Liver (tissue), 9 donors: Measurements from ENCODE around the gene POLD3. TPM values are rescaled to one million over a fixed set of nuclear protein-coding genes. Genes with fewer than 3 reads are reported as not detected.

ENCODE experiments used
- DNase-seq: peaks from one replicate; pipeline ENCODE4 v3.0.0-alpha.2; 2017; ENCODE audit warnings: low spot score
- H3K27ac ChIP-seq, 2 donors: one replicate each; pipeline ENCODE4 v1.7.0; 2013; ENCODE audit warnings: inconsistent platforms in 2 of 2, low read length in 2 of 2, control low read depth in 1 of 2, low read depth in 1 of 2, mild to moderate bottlenecking in 1 of 2
- H3K27me3 ChIP-seq, 4 donors: one replicate each; pipeline versions ENCODE4 v1.6.1 to v1.7.0; 2013; ENCODE audit warnings: low read length in 3 of 4, inconsistent platforms in 1 of 4, mild to moderate bottlenecking in 1 of 4, moderate library complexity in 1 of 4; ENCODE audit not compliant: control insufficient read depth in 4 of 4, insufficient read depth in 4 of 4
- H3K36me3 ChIP-seq, 4 donors: one replicate each; pipeline versions ENCODE4 v1.6.1 to v1.7.0; 2013; ENCODE audit warnings: low read length in 3 of 4, mild to moderate bottlenecking in 3 of 4, low read depth in 1 of 4, moderate library complexity in 1 of 4; ENCODE audit not compliant: control insufficient read depth in 4 of 4, insufficient read depth in 3 of 4
- H3K4me1 ChIP-seq, 4 donors: one replicate each; pipeline versions ENCODE4 v1.6.1 to v1.7.0; 2013; ENCODE audit warnings: low read length in 3 of 4, mild to moderate bottlenecking in 3 of 4, moderate library complexity in 1 of 4; ENCODE audit not compliant: control insufficient read depth in 4 of 4, insufficient read depth in 4 of 4
- H3K4me3 ChIP-seq, 3 donors: one replicate each; pipeline versions ENCODE4 v1.6.1 to v1.7.0; 2013; ENCODE audit warnings: low read length in 3 of 3, control low read depth in 1 of 3, low read depth in 1 of 3, mild to moderate bottlenecking in 1 of 3
- H3K9ac ChIP-seq, 2 donors: one replicate each; pipeline ENCODE4 v1.7.0; 2013; ENCODE audit warnings: low read length in 2 of 2, mild to moderate bottlenecking in 2 of 2, moderate library complexity in 2 of 2, control low read depth in 1 of 2, low read depth in 1 of 2
- H3K9me3 ChIP-seq, 4 donors: one replicate each; pipeline versions ENCODE4 v1.6.1 to v1.7.0; 2013; ENCODE audit warnings: low read length in 3 of 4; ENCODE audit not compliant: control insufficient read depth in 4 of 4
- CTCF ChIP-seq: fragments of 150-350 bp; IDR thresholded peaks from 2 replicates; pipeline ENCODE4 v1.5.1; 2017; ENCODE audit warnings: improper control_type of control experiment, low read depth, low read length; ENCODE audit not compliant: missing input control
- EGR1 ChIP-seq, 2 donors: IDR thresholded peaks; 2 replicates each; pipeline ENCODE4 v1.6.1; 2016 to 2018; ENCODE audit warnings: antibody characterized with exemption in 2 of 2, low read depth in 2 of 2
- FOXA1 ChIP-seq: IDR thresholded peaks from 2 replicates; pipeline ENCODE4 v1.6.1; 2016; ENCODE audit warnings: antibody characterized with exemption
- FOXA2 ChIP-seq: IDR thresholded peaks from 2 replicates; pipeline ENCODE4 v1.6.1; 2016; ENCODE audit warnings: antibody characterized with exemption
- GABPA ChIP-seq, 2 donors: IDR thresholded peaks in 1 of 2; conservative IDR thresholded peaks in 1 of 2; 2 replicates each; pipeline ENCODE4 v1.6.1; 2016; ENCODE audit warnings: antibody characterized with exemption in 2 of 2, mild to moderate bottlenecking in 1 of 2, moderate library complexity in 1 of 2
- HNF4A ChIP-seq, 2 donors: conservative IDR thresholded peaks; 2 replicates each; pipeline ENCODE4 v1.6.1; 2016; ENCODE audit warnings: antibody characterized with exemption in 2 of 2, mild to moderate bottlenecking in 2 of 2
- HNF4G ChIP-seq: IDR thresholded peaks from 2 replicates; pipeline ENCODE4 v1.6.1; 2016; ENCODE audit warnings: antibody characterized with exemption
- JUND ChIP-seq, 2 donors: IDR thresholded peaks; 2 replicates each; pipeline ENCODE4 v1.6.1; 2016; ENCODE audit warnings: antibody characterized with exemption in 2 of 2
- MAX ChIP-seq: IDR thresholded peaks from 2 replicates; pipeline ENCODE4 v1.6.1; 2016; ENCODE audit warnings: antibody characterized with exemption
- NR2F2 ChIP-seq: IDR thresholded peaks from 2 replicates; pipeline ENCODE4 v1.6.1; 2016; ENCODE audit warnings: antibody characterized with exemption
- RAD21 ChIP-seq, 2 donors: IDR thresholded peaks; 2 replicates each; pipeline ENCODE4 v1.6.1; 2016; ENCODE audit warnings: antibody characterized with exemption in 2 of 2, mild to moderate bottlenecking in 2 of 2
- REST ChIP-seq: IDR thresholded peaks from 2 replicates; pipeline ENCODE4 v1.6.1; 2016; ENCODE audit warnings: antibody characterized with exemption, mild to moderate bottlenecking
- RXRA ChIP-seq, 2 donors: IDR thresholded peaks; 2 replicates each; pipeline ENCODE4 v1.6.1; 2017 to 2018; ENCODE audit warnings: antibody characterized with exemption in 2 of 2, mild to moderate bottlenecking in 1 of 2
- SP1 ChIP-seq: IDR thresholded peaks from 2 replicates; pipeline ENCODE4 v1.6.1; 2018; ENCODE audit warnings: antibody characterized with exemption, mild to moderate bottlenecking
- TAF1 ChIP-seq: conservative IDR thresholded peaks from 2 replicates; pipeline ENCODE4 v1.6.1; 2016; ENCODE audit warnings: antibody characterized with exemption, mild to moderate bottlenecking
- YY1 ChIP-seq: IDR thresholded peaks from 2 replicates; pipeline ENCODE4 v1.6.1; 2016; ENCODE audit warnings: antibody characterized with exemption, mild to moderate bottlenecking
- WGBS: extraction: QIAGEN DNeasy Blood & Tissue Kit; methylation state at CpG from one replicate; pipeline ENCODE4 v1.1.7; 2013; 5-methylcytosine and 5-hydroxymethylcytosine counted together
- polyA plus RNA-seq, 2 donors: library from polyadenylated mRNA; stranded (reverse) in 1 of 2; unstranded in 1 of 2; fragments of 200-250 nt in 1 of 2; fragments of >200 nt in 1 of 2; fragmentation: Nextera tagmentation in 1 of 2; extraction: Ambion mirVana in 1 of 2; gene quantifications; one replicate each; pipeline versions ENCODE4 v1.2.1 to v1.2.3, GENCODE V29; 2013 to 2015
- total RNA-seq, 2 donors: library from RNA; depleted of rRNA; stranded (reverse); fragments of >200 nt; gene quantifications; one replicate each; pipeline ENCODE4 v1.2.3, GENCODE V29; 2014
- TF ChIP-seq, protein P1 (sequence below): IDR thresholded peaks from 2 replicates; pipeline ENCODE4 v1.6.1; 2016; ENCODE audit warnings: antibody characterized with exemption
- TF ChIP-seq, protein P2 (sequence below): IDR thresholded peaks from 2 replicates; pipeline ENCODE4 v1.6.1; 2016; ENCODE audit warnings: antibody characterized with exemption
- donor health status: healthy.
- donor health status: healthy.
- donor health status: healthy.
- donor health status: healthy.
- donor health status: healthy.

The POLD3 gene
- total and polyA plus RNA-seq, 4 donors = 3.0 to 8.3 (median 5.0) TPM

DNA sequence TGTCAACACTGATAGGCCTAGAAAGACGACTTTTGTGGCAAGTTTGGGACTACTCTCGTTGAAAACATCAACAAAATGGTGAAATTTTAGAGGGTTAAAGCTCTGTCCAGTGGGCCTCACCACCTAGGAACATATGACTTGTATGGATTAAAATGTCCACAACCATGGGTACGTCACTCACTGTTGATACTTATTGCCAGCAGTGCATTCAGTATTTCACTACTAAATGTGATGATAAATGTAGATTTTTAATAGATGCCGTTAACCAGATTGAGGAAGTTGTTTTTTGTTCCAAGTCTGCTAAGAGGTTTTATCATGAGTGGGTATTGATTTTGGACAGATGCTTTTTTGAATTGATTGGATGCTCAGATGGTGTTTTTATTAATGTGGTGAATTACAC lies 33.7 kb downstream of the POLD3 start:
- Histone ChIP-seq H3K9me3 (no peaks in the 10 kb centered on the region), H3K36me3 (no peaks in the 10 kb centered on the region), H3K4me1 (no peaks in the 10 kb centered on the region), H3K4me3 (no peak overlapping the region), H3K9ac (no peak overlapping the region), H3K27me3 (no peaks in the 10 kb centered on the region), H3K27ac (no peak overlapping the region)
- 84% methylated on average over 4 of the region's 4 CpGs for WGBS
- TF ChIP-seq SP1 (no peak), HNF4A (conservative IDR thresholded peaks at IDR 0.05) (no peak), GABPA (IDR thresholded peaks at IDR 0.05 in 1 of 2, conservative IDR thresholded peaks at IDR 0.05 in 1 of 2) (no peak), FOXA1 (no peak), REST (no peak), NR2F2 (no peak), HNF4G (no peak), FOXA2 (no peak), RAD21 (IDR thresholded peaks at IDR 0.05) (no peak), MAX (no peak), CTCF (no peak), JUND (IDR thresholded peaks at IDR 0.05) (no peak), YY1 (no peak), RXRA (IDR thresholded peaks at IDR 0.05) (no peak), TAF1 (no peak), EGR1 (IDR thresholded peaks at IDR 0.05; ENCODE audit: low read depth in 2 of 2) (no peak)
- TF ChIP-seq, protein P1, sequence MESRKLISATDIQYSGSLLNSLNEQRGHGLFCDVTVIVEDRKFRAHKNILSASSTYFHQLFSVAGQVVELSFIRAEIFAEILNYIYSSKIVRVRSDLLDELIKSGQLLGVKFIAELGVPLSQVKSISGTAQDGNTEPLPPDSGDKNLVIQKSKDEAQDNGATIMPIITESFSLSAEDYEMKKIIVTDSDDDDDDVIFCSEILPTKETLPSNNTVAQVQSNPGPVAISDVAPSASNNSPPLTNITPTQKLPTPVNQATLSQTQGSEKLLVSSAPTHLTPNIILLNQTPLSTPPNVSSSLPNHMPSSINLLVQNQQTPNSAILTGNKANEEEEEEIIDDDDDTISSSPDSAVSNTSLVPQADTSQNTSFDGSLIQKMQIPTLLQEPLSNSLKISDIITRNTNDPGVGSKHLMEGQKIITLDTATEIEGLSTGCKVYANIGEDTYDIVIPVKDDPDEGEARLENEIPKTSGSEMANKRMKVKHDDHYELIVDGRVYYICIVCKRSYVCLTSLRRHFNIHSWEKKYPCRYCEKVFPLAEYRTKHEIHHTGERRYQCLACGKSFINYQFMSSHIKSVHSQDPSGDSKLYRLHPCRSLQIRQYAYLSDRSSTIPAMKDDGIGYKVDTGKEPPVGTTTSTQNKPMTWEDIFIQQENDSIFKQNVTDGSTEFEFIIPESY = no peak
- TF ChIP-seq, protein P2, sequence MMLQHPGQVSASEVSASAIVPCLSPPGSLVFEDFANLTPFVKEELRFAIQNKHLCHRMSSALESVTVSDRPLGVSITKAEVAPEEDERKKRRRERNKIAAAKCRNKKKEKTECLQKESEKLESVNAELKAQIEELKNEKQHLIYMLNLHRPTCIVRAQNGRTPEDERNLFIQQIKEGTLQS = no peak
- DNase-seq = no peak
